Measurements from ENCODE around the gene GPRIN3. TPM values are rescaled to one million over a fixed set of nuclear protein-coding genes. Genes with fewer than 3 reads are reported as not detected.
"Not testable (repeated sequence)": the region's sequence is repeated elsewhere in the genome, so short reads cannot be mapped to it uniquely, and the experiment has no call there.

The GPRIN3 gene
- total RNA-seq, 1 donor from 2014 or later, result 7.4 TPM

GRCh38 chr4:89243733-89244252 is 63.8 kb downstream of the GPRIN3 start:
- no peak for DNase-seq
- intact Hi-C loops (cut with micrococcal nuclease), result no loop called here
- ATAC-seq, result no peak

- ATAC-seq (peak; percentile 75), DNase-seq (no peak)
- intact Hi-C loops (cut with micrococcal nuclease), result no loop called here
Observed at GRCh38 chr4:89242864-89243732, 64.5 kb downstream of the GPRIN3 start.

- intact Hi-C loops (cut with micrococcal nuclease), result no loop called here
- ATAC-seq (no peak), DNase-seq (no peak)
Observed at GRCh38 chr4:89242216-89242615, 65.4 kb downstream of the GPRIN3 start.

GRCh38 chr4:89230271-89230670 is 77.3 kb downstream of the GPRIN3 start:
- DNase-seq (no peak), ATAC-seq (no peak)
- intact Hi-C loops (cut with micrococcal nuclease), result no loop called here

GRCh38 chr4:89226665-89227574 is 80.7 kb downstream of the GPRIN3 start:
- intact Hi-C loops (cut with micrococcal nuclease), result loop anchor here (1.0 kb wide), 1 partner anchor 207 kb away; no protein-coding TSS in a partner anchor
- peak; percentile 98 for ATAC-seq
- DNase-seq, result peak; percentile 67

- intact Hi-C loops (cut with micrococcal nuclease), result no loop called here
- ATAC-seq, result no peak
- no peak for DNase-seq
Observed at GRCh38 chr4:89222170-89222569, 85.4 kb downstream of the GPRIN3 start.

- no peak for DNase-seq
- no peak for ATAC-seq
- intact Hi-C loops (cut with micrococcal nuclease), result no loop called here
Observed at GRCh38 chr4:89221167-89221867, 86.3 kb downstream of the GPRIN3 start.

GRCh38 chr4:89218587-89218986 is 89.0 kb downstream of the GPRIN3 start:
- DNase-seq, result no peak
- intact Hi-C loops (cut with micrococcal nuclease), result no loop called here
- no peak for ATAC-seq

GRCh38 chr4:89217604-89218003 is 90.0 kb downstream of the GPRIN3 start:
- ATAC-seq, result no peak
- DNase-seq, result no peak
- intact Hi-C loops (cut with micrococcal nuclease), result no loop called here

GRCh38 chr4:89216866-89217265 is 90.7 kb downstream of the GPRIN3 start:
- DNase-seq, result no peak
- no peak for ATAC-seq
- intact Hi-C loops (cut with micrococcal nuclease), result no loop called here

GRCh38 chr4:89216422-89216821 is 91.2 kb downstream of the GPRIN3 start:
- intact Hi-C loops (cut with micrococcal nuclease), result no loop called here
- ATAC-seq (no peak), DNase-seq (no peak)

GRCh38 chr4:89215736-89216135 is 91.9 kb downstream of the GPRIN3 start:
- ATAC-seq (no peak), DNase-seq (no peak)
- intact Hi-C loops (cut with micrococcal nuclease), result no loop called here

- no peak for ATAC-seq
- no peak for DNase-seq
- intact Hi-C loops (cut with micrococcal nuclease), result no loop called here
Observed at GRCh38 chr4:89214308-89214707, 93.3 kb downstream of the GPRIN3 start.

- no peak for DNase-seq
- no peak for ATAC-seq
- intact Hi-C loops (cut with micrococcal nuclease), result no loop called here
Observed at GRCh38 chr4:89213382-89213701, 94.3 kb downstream of the GPRIN3 start.

- no peak for ATAC-seq
Observed at GRCh38 chr4:89212666-89213381, 94.8 kb downstream of the GPRIN3 start.

GRCh38 chr4:89204624-89205023 is 103.0 kb downstream of the GPRIN3 start:
- DNase-seq (no peak), ATAC-seq (no peak)
- intact Hi-C loops (cut with micrococcal nuclease), result no loop called here

More at GRCh38 chr4:89212666-89213381, 94.8 kb downstream of the GPRIN3 start:
- intact Hi-C loops (cut with micrococcal nuclease), result no loop called here
- no peak for DNase-seq

GRCh38 chr4:89203902-89204301 is 103.7 kb downstream of the GPRIN3 start:
- intact Hi-C loops (cut with micrococcal nuclease), result no loop called here
- DNase-seq (no peak), ATAC-seq (no peak)

GRCh38 chr4:89199394-89199793 is 108.2 kb downstream of the GPRIN3 start:
- ATAC-seq; intact Hi-C loops (cut with micrococcal nuclease); DNase-seq: not testable (repeated sequence)

- ATAC-seq (no peak), DNase-seq (no peak)
- intact Hi-C loops (cut with micrococcal nuclease), result no loop called here
Observed at GRCh38 chr4:89197920-89198319, 109.7 kb downstream of the GPRIN3 start.
